GM23338 (cell line): Measurements from ENCODE around the gene MORC1.

Source experiments
- CREB1 ChIP-seq: fragments of 250-450 bp; sonication (Bioruptor Pico); IDR thresholded peaks from 2 replicates; pipeline ENCODE4 v1.5.0; 2020; ENCODE audit warnings: low read depth, mild to moderate bottlenecking, moderate library complexity
- EZH2 ChIP-seq: fragments of 200-600 bp; sonication (generic); IDR thresholded peaks from one replicate; pipeline ENCODE4 v1.8.0; 2017; ENCODE audit warnings: antibody characterized with exemption, mild to moderate bottlenecking, low read depth; ENCODE audit not compliant: unreplicated experiment
- EZH2phosphoT487 ChIP-seq: fragments of 200-600 bp; sonication (generic); IDR thresholded peaks from one replicate; pipeline ENCODE4 v1.8.1; 2018; ENCODE audit warnings: antibody characterized with exemption; ENCODE audit not compliant: unreplicated experiment
- POLR2AphosphoS5 ChIP-seq: IDR thresholded peaks from 2 replicates; pipeline ENCODE4 v1.6.1; 2016; ENCODE audit warnings: antibody characterized with exemption, low read depth
- REST ChIP-seq: IDR thresholded peaks from one replicate; pipeline ENCODE4 v1.6.1; 2018; ENCODE audit warnings: antibody characterized with exemption; ENCODE audit not compliant: unreplicated experiment
- ZNF331 ChIP-seq: fragments of 250-450 bp; sonication (Bioruptor Pico); IDR thresholded peaks from 2 replicates; pipeline ENCODE4 v1.5.0; 2020; ENCODE audit warnings: low read depth, mild to moderate bottlenecking, moderate library complexity
- ZNF462 ChIP-seq: fragments of 250-450 bp; sonication (Bioruptor Pico); IDR thresholded peaks from 2 replicates; pipeline ENCODE4 v1.5.0; 2020; ENCODE audit warnings: mild to moderate bottlenecking, moderate library complexity
- TF ChIP-seq, protein P1 (sequence below), 2 experiments: fragments of 200-600 bp in 1 of 2; sonication (generic) in 1 of 2; conservative IDR thresholded peaks; 2 replicates each; pipeline versions ENCODE4 v1.5.1 to v1.6.1; 2016 to 2017; ENCODE audit warnings: antibody characterized with exemption in 2 of 2, low read depth in 2 of 2, mild to moderate bottlenecking in 2 of 2, moderate library complexity in 1 of 2

- TF ChIP-seq, protein P1, sequence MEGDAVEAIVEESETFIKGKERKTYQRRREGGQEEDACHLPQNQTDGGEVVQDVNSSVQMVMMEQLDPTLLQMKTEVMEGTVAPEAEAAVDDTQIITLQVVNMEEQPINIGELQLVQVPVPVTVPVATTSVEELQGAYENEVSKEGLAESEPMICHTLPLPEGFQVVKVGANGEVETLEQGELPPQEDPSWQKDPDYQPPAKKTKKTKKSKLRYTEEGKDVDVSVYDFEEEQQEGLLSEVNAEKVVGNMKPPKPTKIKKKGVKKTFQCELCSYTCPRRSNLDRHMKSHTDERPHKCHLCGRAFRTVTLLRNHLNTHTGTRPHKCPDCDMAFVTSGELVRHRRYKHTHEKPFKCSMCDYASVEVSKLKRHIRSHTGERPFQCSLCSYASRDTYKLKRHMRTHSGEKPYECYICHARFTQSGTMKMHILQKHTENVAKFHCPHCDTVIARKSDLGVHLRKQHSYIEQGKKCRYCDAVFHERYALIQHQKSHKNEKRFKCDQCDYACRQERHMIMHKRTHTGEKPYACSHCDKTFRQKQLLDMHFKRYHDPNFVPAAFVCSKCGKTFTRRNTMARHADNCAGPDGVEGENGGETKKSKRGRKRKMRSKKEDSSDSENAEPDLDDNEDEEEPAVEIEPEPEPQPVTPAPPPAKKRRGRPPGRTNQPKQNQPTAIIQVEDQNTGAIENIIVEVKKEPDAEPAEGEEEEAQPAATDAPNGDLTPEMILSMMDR (conservative IDR thresholded peaks at IDR 0.05; ENCODE audit: low read depth in 2 of 2), result no peak
- no peak for TF ChIP-seq EZH2phosphoT487
- no peak for TF ChIP-seq CREB1 (CRISPR knock-in tag)
- no peak for TF ChIP-seq POLR2AphosphoS5
- TF ChIP-seq REST, result no peak
- no peak for TF ChIP-seq EZH2
- TF ChIP-seq ZNF331 (CRISPR knock-in tag), result no peak
- no peak for TF ChIP-seq ZNF462
These were observed 141.9 kb downstream of the MORC1 start for GRCh38 chr3:108976058-108976457.
